ENCODE data around the gene PSMD2. TPM values are rescaled to one million over a fixed set of nuclear protein-coding genes. Genes with fewer than 3 reads are reported as not detected.

The PSMD2 gene
- total RNA-seq, 1 experiment from 2014 or later, result 344 TPM

DNA sequence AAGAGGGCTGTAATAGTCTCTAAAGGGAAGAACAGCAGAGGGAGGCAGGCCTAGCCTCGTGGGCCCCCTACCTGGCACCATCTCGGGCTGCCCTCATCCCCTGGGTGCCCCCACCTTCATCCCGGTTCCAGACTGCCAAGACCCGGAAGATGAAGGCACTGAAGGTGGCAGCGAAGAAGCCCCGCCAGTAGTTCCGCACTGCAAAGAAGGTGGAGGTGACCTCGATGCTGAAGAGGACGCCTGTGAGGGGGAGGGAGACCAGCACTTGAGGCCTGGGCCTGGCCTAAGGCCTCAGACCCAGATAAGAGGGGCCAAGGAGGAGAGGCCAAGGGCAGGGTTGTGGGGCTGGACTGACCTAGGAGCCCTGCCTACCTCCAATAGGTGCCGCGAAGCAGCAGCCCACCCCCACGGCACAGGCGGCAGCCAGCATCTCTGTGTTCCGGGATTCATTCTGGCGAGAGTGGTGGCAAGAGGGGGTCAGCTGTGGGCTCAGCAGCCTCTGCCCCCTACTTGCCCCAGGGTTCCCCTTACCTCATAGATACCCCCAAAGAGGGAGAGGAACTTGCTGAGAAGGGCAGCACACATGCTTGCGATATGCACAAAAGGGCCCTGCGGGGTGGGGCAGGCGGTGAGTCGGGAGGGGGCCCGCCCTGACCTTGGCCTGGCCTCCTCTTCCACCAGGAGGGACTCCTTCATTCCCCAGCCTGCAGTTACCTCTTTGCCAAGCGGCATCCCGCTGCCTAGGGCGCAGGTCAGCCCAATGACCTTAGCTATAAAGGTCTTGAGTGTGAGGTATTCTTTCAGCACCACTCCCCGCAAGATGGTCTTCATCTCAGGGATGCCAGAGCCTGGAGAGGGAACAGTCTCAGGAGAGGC is 58.4 kb downstream of the PSMD2 start:
- H3K27me3 Mint-ChIP-seq (ENCODE audit: low read depth), result peaks cover 8% of the 10 kb centered on the region
- no peaks in the 10 kb centered on the region for H3K79me1 ChIP-seq (ENCODE audit: insufficient read depth, low read depth, low read length, poor library complexity, severe bottlenecking)

More for the DNA sequence above, 58.4 kb downstream of the PSMD2 start:
- H3K14ac ChIP-seq (ENCODE audit: insufficient read depth, low read length), result no peak overlapping the region
- TF ChIP-seq, protein P1, sequence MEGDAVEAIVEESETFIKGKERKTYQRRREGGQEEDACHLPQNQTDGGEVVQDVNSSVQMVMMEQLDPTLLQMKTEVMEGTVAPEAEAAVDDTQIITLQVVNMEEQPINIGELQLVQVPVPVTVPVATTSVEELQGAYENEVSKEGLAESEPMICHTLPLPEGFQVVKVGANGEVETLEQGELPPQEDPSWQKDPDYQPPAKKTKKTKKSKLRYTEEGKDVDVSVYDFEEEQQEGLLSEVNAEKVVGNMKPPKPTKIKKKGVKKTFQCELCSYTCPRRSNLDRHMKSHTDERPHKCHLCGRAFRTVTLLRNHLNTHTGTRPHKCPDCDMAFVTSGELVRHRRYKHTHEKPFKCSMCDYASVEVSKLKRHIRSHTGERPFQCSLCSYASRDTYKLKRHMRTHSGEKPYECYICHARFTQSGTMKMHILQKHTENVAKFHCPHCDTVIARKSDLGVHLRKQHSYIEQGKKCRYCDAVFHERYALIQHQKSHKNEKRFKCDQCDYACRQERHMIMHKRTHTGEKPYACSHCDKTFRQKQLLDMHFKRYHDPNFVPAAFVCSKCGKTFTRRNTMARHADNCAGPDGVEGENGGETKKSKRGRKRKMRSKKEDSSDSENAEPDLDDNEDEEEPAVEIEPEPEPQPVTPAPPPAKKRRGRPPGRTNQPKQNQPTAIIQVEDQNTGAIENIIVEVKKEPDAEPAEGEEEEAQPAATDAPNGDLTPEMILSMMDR (conservative IDR thresholded peaks at IDR 0.05), result no peak
- H3K27ac ChIP-seq (ENCODE audit: insufficient read length, low read depth, low read length), result no peak overlapping the region
- H2AK5ac ChIP-seq (ENCODE audit: insufficient read length, low read length), result no peak overlapping the region
- H3K79me2 ChIP-seq (ENCODE audit: insufficient read depth, low read length), result no peaks in the 10 kb centered on the region; the same call in 1 of the 2 replicates
- H3K4me2 ChIP-seq (ENCODE audit: insufficient read depth, insufficient read length, low read length), result no peak overlapping the region
- H3K56ac ChIP-seq (ENCODE audit: insufficient read length, low read depth, low read length), result no peak overlapping the region
- H2AFZ ChIP-seq (ENCODE audit: low read length), result no peak overlapping the region
- DNase-seq, result peak; percentile 21
- no CpG with 5 or more reads among the region's 24 CpGs for WGBS (ENCODE audit: extremely low coverage, insufficient read length, low lambda C conversion rate)
- Mint-ChIP-seq H3K27ac (no peak overlapping the region), H3K4me3 (no peak overlapping the region), H3K9me3 (no peaks in the 10 kb centered on the region; a peak in 1 of 5 replicates), H3K4me1 (peaks cover 18 to 24% of the 10 kb centered on the region in 2 experiments), H3K36me3 (ENCODE audit: insufficient read depth in 1 of 3, low read depth in 3 of 3) (peaks cover 15 to 40% (median 34%) of the 10 kb centered on the region in 3 experiments; a peak in 6 of 7 replicates)
- H4K5ac ChIP-seq (ENCODE audit: insufficient read length, low read depth, low read length), result no peak overlapping the region
- H3T11ph ChIP-seq (ENCODE audit: low read length), result no peak overlapping the region
- no peak overlapping the region for H2BK5ac ChIP-seq (ENCODE audit: insufficient read length, low read length)
- no peaks in the 10 kb centered on the region for H3K9me3 ChIP-seq (ENCODE audit: control insufficient read depth, low read depth, low read length)
- no peak overlapping the region for H3K9ac ChIP-seq (ENCODE audit: extremely low read depth, insufficient read length, low read length)
- H3K4ac ChIP-seq (ENCODE audit: low read depth, low read length), result no peak overlapping the region
- H4K91ac ChIP-seq (ENCODE audit: insufficient read length, low read depth, low read length), result no peak overlapping the region
- peaks cover 17% of the 10 kb centered on the region for H3K23me2 ChIP-seq (ENCODE audit: insufficient read length, low read depth, low read length, poor library complexity, severe bottlenecking)
- peaks cover 2% of the 10 kb centered on the region; the same call in 1 of the 2 replicates for H3K4me1 ChIP-seq (ENCODE audit: insufficient read depth, low read length)
- H4K20me1 ChIP-seq (ENCODE audit: control insufficient read depth, insufficient read depth, insufficient read length), result no peaks in the 10 kb centered on the region
- no peak overlapping the region for H4K8ac ChIP-seq (replicated peaks; ENCODE audit: insufficient read length, low read depth, low read length)
- H2BK120ac ChIP-seq (ENCODE audit: low read depth, low read length, poor library complexity, severe bottlenecking), result no peak overlapping the region
- no peak overlapping the region for H2BK12ac ChIP-seq (ENCODE audit: insufficient read length, low read depth, low read length)
- H3K18ac ChIP-seq (ENCODE audit: insufficient read length, low read depth, low read length), result no peak overlapping the region
- no peak overlapping the region for H2BK15ac ChIP-seq (ENCODE audit: low read depth, low read length)
- H2BK20ac ChIP-seq (ENCODE audit: low read depth, low read length, poor library complexity, severe bottlenecking), result no peak overlapping the region
- H3K23ac ChIP-seq (ENCODE audit: insufficient read length, low read depth, low read length), result no peak overlapping the region
- no peaks in the 10 kb centered on the region; the same call in 1 of the 2 replicates for H3K27me3 ChIP-seq (ENCODE audit: insufficient read depth, low read length)
